ENCODE measurements around the gene CENPK. TPM values are rescaled to one million over a fixed set of nuclear protein-coding genes. Genes with fewer than 3 reads are reported as not detected.
A peak's percentile ranks its signal among the peaks of the same experiment; 100 is the strongest.
"Not testable (repeated sequence)": the region's sequence is repeated elsewhere in the genome, so short reads cannot be mapped to it uniquely, and the experiment has no call there.

The CENPK gene
- total RNA-seq, 1 donor from 2014 or later: 12.4 TPM

DNA sequence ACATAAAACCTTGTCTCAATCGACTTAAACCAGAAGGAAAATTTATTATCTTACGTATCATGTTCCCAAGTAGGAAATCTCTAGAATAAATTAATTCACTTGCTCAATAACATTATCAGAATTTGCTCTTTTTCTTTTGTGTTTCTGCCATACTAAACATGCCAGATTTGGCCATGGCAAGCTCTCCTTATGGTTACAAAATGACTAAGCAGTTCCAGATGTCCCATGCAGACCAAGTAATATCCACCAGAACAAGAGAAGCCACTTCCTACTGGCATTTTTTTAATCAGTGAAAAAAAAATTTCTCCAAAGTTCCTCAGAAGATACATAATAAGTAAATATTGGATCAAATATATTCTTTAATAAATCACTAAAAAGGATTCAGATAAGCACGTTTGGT lies 56.0 kb downstream of the CENPK start:
- peak; percentile 18 for DNase-seq

DNA sequence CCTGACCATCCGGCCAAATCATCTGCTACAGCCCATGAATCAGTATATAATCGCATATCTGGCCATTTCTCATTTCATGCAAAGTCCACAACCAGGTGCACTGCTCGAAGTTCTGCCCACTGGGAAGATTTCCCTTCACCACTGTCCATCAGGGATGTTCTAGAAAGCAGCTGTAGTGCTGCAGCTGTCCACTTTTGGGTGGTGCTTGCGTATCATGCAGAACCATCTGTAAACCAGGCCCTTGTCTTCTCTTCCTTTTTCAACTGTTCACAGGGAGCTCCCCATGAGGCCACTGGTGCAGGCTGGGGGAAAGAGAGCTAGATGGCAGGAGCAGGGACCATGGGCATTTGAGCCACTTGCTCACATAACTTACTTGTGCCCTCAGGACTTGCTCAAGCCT lies 73.8 kb downstream of the CENPK start:
- DNase-seq: no peak

DNA sequence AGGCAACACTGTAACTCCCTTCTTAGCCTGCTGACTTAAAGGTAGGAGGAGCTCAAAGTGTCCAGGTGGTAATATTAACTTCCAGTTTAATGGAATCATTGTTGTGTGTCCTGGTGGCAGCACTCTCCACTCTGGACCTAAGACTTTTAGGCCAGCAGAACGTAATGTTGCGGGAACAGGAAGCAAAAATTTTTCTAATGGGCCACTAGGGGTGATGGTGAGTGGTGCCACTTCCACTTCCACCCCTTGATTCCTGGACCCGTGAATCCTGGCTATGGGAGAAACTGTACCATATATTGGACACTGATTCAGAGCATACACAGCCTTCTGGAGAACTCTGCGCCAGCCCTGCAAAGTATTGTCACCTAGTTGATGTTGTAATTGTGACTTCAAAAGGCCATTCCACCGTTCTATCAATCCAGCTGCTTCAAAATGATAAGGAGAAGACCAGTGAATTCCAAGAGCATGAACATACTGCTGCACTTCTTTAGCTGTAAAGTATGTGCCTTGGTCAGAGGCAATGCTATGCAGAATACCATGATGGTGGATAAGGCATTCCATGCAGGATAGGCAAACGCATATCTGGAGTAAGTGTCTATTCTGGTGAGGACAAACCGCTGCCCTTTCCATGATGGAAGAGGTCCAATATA lies 74.8 kb downstream of the CENPK start:
- DNase-seq: not testable (repeated sequence)

DNA sequence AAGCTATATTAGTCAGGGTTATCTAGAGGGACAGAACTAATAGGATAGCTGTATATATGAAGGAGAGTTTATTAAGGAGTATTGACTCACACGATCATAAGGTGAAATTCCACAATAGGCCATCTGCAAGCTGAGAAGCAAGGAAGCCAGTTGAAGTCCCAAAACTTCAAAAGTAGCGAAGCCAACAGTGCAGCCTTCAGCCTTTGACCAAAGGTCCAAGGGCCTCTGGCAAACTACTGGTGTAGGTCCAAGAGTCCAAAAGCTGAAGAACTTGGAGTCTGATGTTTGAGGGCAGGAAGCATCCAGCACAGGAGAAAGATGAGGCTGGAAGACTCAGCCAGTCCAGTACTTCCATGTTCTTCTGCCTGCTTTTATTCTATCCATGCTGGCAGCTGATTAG lies 76.2 kb downstream of the CENPK start:
- DNase-seq: not testable (repeated sequence)

DNA sequence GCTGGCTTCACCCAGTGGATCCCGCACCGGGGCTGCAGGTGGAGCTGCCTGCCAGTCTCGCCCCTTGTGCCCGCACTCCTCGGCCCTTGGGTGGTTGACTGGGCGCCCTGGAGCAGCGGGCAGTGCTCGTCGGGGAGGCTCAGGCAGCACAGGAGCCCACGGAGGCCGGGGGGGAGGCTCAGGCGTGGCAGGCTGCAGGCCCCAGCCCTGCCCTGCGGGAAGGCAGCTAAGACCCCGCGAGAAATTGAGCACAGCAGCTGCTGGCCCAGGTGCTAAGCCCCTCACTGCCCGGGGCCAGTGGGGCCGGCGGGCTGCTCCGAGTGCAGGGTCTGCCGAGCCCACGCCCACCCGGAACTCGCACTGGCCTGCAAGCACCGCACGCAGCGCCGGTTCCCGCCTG lies 77.6 kb downstream of the CENPK start:
- no peak for DNase-seq

DNA sequence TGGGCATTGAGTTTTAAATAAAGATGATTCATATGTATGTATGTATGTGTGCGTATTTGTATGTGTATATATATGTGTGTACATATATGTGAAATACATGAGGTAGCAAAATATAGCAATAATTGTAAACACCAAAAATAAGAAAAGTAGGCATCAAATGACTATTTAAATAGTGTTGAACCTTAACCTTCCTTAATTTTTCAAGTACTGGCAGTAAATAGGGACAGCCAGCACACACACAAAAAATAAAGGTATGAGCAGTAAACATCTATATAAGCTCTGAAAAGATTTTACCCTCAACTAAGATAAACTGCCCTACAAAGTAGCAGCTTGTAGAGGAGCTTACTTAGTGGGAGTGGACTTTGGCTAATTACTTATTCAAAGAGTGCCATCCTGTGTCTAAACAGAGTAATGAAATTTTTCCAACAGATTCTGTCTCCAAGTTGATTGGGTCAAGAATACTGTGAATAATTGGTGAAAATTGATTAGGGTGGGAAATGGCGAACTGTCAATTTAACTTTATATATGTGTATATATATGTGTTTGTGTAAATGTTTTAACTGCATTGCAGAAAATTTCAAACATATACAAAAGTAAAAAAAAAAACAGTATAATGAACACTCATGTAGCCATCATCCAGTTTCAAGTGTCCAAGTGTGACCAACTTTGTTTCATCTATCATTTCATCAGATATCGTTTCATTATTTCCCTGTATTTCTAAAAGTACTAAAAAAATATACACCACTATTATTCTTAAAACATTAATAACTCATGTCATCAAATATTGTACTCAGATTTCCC lies 79.2 kb downstream of the CENPK start:
- peak; percentile 80 for DNase-seq

DNA sequence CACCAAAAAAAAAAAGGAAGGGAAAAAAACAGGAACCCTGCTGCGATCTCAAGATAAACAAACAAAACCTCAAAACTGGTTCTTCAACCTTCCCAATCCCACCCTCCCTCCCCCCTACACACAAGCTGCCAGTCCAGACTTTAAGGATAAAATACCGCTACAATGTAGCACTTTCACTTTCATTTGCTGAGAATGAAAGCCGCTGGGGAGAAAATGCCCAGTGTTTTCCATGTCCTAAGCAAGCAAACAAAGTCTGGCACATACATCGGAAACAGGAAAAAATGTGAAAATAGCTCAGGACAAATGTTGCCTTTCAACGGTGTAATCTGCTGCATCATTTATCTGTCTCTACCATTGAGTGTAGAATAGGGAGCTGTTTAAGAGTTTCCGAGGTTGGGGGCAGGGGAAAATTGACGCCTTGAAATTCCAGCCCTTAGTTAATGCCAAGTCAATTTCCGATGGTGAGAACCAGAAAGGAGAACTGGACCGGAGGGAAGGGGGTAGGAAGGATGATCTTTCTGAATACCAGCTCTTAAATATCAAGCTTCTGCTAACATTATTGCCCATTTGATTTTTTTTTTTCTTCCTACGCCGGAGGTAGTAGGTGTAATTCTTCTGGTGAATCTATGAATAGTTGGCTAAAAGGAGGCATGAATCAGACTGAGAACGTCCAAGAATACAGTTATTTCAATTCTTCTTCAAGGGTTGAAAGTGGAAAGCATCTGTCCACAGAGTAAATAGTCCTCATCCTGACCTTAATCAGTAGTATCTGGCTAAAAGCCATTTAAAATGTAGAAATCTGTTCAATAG lies 80.0 kb downstream of the CENPK start:
- DNase-seq: peak; percentile 76

DNA sequence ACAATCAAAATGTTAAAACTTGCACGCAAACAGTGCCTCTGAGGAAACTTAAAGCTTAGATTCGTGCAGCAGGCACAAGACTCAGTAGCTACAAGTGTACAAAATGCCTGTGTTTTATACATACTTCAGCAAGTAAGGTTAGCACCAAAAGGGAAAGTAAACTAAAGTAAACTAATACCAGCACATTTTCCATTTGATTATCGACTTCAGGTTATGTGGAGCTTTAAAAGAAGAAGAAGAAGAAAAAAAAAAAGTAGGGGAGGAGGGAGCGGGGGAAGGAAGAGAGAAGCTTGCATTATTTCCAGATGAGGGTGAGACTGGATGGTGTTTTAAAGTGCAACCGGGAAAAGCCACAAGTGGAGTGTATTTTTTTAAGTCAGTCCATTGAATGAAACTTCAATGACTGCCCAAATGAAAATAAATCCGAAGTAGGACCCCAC lies 80.7 kb downstream of the CENPK start:
- peak; percentile 71 for DNase-seq

DNA sequence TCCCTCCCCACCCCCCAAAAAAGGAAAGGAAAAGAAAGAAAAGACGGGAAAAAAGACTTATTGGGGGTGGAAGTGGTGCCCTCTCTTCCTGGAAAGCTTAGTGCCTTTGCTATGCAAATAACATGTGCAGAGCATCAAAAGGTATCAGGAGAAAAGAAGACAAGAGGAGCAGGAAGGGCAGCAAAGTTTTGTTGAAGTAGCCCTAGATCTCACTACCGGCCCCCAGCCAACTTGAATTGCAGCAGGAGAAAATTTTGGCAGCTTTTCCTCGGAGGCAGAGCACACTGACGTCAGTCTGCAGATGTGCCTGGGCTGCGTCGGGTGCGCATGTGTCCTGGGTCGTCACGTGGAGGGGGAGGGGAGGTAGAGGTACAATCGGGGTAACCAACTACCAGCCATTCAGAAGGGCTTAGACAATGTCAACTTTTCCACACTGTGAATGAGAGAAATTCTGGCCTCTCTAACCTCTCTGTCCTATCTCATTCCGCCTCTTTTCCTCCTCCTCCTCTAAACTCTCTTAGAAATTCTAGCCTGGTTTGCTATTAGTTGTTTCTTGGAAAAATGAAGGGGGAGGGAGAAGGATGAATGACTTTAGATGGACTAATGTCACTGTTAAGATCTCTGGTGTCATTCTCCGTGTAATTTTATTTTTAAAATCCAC lies 81.2 kb downstream of the CENPK start, which contains the start of gene ADAMTS6:
ADAMTS6 (minus strand) TSS at position 286 of the 661 bp plus-strand sequence. CDS start 8,247 bp downstream, outside the sequence.
- DNase-seq: peak; percentile 99

DNA sequence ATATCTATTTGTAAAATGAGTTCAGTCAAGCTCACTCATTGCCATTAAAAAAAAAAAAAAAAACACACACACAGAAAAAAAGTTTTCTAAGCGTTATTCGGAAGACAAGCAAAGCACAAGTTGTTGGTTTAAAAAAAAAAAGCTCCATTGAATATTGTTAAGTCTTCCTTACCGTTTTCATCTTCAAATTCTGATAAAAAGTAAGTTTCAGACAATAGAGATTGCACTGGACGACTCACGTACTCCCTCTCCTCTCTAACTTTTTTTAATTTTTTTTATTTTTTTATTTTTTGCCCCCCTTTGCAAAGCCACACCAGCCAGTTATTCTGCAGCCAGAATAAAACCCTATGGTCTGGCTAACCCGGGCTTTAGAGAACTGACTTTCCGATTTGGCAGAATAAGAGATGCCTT lies 81.8 kb downstream of the CENPK start:
- DNase-seq: no peak

DNA sequence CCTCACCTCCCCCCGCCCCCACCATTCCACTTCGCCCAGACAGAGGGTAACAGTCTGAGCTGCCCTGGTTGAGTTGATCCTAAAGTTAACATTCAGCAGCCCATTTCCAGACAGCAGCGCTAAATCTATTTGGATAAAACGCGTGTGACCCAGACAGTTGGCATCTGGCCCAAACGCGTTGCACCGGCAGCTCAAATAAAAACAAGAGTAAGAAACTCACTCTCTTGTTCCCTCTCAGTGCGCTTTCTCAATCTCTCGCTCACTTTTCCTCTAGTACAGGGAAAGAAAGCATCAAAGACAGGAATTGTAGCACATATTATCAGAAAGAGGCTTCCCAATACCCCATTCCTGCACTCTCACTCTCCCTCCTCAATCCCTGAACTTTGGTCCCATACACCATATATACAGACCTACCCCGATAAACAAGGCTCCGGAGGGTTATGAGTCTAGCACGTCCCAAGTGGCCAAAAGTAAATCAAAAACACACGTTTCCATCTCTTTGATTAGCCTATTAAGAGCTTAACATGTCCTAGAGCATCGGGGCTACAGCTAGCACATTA lies 82.6 kb downstream of the CENPK start:
- peak; percentile 89 for DNase-seq

DNA sequence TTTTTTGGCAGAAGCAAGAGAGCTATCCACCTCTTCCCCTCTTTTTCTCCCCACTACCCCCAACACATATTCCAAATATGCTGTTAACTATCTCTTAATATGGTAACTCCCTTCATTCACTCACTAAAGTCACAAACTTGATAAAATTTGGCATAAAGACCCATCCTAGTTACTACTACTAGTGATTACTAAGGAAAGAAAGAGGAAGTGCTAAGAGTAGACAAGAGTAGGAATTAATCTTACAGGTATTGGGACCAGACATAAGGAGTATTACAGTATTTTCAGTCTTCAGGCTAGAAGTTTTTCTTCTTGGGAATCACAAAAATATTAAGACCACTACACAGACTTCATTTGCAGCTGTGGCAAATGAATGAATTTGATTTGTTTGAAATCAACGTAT lies 83.4 kb downstream of the CENPK start:
- peak; percentile 10 for DNase-seq

DNA sequence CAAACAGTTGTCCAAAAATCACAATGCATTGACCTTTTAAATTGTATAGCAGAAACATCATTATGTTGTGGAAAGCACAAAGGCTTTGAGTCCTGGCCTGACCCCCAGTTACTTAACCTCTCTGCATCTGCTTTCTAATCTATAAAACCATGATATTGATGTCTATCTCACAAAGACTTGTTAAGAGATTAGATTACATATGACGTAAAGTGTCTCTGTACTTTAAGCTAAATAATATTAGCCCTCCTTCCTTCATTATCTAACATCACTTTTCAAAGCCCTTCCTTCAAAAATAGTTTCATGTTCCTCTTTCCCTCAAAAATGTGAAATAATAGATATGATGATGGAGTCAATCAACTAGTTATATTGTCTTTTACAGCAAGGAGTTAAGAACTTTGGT lies 84.6 kb downstream of the CENPK start:
- DNase-seq: no peak

DNA sequence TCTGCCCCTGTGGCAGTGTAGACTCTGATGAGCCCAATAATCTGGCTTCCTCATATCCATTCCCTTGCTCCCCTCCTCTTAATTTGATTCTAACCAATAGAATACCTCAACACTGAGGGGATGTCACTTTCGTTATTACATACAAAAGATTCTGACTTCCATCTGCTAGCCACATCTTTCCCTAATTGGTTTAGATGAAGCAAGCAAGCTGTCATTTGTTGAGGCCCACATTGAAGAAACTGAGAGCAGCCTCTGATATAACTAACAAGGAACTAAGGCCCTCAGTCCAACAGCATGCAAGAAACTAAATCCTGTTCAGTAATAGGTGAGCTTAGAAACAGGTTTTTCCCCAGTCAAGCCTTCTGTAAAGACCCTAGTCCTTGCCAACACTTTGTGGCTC lies 87.1 kb downstream of the CENPK start:
- no peak for DNase-seq

DNA sequence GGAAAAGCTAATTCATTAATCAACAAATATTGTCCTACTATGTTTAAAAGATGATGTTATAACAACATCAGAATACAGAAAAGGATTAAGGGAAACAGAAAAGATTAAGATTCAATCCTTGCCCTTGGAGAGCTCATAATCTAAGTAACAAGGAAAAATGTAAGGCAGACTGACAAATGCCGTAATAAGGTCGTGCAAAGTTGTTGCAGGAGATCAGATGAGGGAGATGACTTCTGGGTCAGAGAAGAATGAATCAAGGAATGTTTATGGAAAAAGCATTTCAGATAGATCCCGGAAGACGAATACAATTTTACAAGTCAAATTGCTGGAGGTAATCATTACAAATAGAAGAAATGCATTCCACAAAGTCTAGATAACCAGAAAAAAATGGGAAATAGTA lies 87.6 kb downstream of the CENPK start:
- no peak for DNase-seq

DNA sequence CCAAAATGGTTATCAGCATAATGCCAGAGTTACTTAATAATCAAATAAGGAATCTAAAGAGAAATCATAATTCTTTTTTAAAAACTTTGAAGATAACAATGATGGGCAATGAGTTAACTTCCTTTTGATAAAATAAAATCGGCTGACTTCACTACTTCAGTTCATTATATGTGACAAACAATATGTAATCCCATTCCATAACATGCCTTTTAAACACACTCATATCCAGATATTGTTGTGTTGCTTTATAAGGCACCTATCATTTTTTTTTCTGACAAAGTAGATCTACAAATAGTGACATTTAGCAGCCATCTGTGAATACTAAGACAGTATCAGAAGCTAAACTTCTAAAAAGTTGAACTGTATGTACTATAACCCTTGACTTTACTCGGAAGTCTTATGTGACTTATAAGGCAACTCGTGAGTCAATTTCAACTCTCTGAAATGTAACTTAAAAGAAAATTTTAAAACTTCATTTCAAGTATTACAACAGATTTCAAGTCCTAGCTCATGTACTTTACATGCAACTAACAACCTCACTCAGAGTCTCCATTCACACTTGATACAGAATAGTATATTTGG lies 88.7 kb downstream of the CENPK start:
- DNase-seq: no peak

DNA sequence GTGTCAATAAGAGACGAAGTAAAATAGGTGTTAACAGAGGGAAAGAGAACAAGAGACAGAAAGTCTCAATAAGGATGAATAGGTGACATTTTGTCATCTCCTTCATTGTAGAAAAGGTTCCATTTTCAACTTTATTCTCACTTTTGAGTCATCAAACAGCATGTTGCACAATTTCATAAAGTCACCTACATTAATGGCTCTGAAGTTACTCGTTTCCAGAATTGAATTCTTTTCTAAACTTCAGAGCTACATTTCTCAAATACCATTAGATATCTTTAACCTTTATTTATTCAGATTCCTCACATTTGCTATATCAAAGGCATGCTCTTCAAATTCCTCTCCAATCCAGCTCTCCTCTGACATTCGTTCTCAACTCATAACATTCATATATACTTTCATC lies 94.3 kb downstream of the CENPK start:
- no peak for DNase-seq
